ENCODE measurements around the gene CREBRF. TPM values are rescaled to one million over a fixed set of nuclear protein-coding genes. Genes with fewer than 3 reads are reported as not detected.

CREBRF gene, protein sequence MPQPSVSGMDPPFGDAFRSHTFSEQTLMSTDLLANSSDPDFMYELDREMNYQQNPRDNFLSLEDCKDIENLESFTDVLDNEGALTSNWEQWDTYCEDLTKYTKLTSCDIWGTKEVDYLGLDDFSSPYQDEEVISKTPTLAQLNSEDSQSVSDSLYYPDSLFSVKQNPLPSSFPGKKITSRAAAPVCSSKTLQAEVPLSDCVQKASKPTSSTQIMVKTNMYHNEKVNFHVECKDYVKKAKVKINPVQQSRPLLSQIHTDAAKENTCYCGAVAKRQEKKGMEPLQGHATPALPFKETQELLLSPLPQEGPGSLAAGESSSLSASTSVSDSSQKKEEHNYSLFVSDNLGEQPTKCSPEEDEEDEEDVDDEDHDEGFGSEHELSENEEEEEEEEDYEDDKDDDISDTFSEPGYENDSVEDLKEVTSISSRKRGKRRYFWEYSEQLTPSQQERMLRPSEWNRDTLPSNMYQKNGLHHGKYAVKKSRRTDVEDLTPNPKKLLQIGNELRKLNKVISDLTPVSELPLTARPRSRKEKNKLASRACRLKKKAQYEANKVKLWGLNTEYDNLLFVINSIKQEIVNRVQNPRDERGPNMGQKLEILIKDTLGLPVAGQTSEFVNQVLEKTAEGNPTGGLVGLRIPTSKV
- 10 to 100 TPM; 12.2 to 12.7 TPM for total RNA-seq
- 10.2 TPM for polyA plus RNA-seq (2013, experiment 1 of 2)
- 7.8 TPM for polyA plus RNA-seq (2013, experiment 2 of 2)
- long read RNA-seq, experiment 1, partial matches to known transcripts = 3 of 3 reads
- long read RNA-seq, experiment 1, other reads (novel, unspliced or antisense) = 0 of 3 reads
- long read RNA-seq, experiment 2, full-length matches to known transcripts = 2 of 14 reads
- long read RNA-seq, experiment 2, partial matches to known transcripts = 3 of 14 reads
- long read RNA-seq, experiment 2, other reads (novel, unspliced or antisense) = 9 of 14 reads
- long read RNA-seq, experiment 3, partial matches to known transcripts = 1 of 6 reads
- long read RNA-seq, experiment 3, other reads (novel, unspliced or antisense) = 5 of 6 reads
- long read RNA-seq, experiment 4, full-length matches to known transcripts = 1 of 4 reads
- long read RNA-seq, experiment 4, partial matches to known transcripts = 3 of 4 reads
- long read RNA-seq, experiment 4, other reads (novel, unspliced or antisense) = 0 of 4 reads

DNA sequence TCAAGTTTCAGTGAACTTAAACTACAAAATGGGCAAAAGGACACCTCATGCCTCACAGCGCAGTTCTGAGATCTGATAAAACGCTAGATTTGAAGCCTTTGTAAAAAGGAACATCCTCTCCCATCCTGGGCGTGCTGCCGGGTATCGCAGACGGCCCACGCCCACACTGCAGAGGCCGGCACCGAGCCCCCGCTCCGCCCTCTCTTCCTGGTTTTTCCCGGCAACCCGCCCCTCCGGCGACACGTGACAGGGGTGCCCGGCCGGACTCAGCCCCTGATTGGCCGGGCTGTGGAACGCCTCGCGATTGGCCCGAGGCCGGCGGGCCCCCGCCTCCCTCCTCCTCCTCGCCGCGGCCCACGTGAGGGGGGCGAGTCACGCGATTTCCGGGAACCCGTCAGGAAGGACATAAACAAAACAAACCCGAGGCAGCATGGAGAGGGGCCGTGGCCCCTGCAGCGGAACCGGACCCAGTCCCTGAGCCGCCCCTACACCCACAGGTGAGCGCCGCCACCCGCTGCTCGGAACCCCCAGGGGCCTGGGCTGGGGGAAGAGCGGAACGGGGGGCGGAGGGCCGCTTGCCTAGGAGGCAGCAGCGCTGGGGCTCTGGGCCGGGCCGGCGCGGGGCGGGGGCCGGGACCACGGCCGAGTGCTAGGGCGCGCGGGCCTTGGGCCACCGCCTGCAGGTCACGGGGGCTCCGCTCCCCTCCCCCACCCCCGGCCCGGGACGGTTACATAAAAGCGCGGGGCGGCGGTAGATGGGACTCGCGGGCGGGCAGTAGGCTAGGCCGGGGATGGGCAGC is at the start of gene CREBRF:
TSS of gene CREBRF (plus strand) at position 370 of the 800 bp plus-strand sequence. CDS start 24,424 bp downstream, outside the sequence.
- 0% methylated on average over 2 to 74 of the region's 74 CpGs for WGBS, 2 experiments (ENCODE audit: insufficient coverage in 1 of 2, insufficient read length in 1 of 2)
- peak within 1 kb of the TSS; percentile 99 for H3K27ac Mint-ChIP-seq
- Histone ChIP-seq H3K4me3 (ENCODE audit: low read length) (peak within 1 kb of the TSS; percentile 96), H3K36me3 (ENCODE audit: control insufficient read depth, insufficient read depth, low read length) (no peaks in the 10 kb centered on the region), H3K9ac (ENCODE audit: extremely low read depth, low read length, poor library complexity, severe bottlenecking) (peak within 1 kb of the TSS; percentile 76), H3K27ac (ENCODE audit: low read depth, low read length) (peak within 1 kb of the TSS; percentile 92), H3K9me3 (ENCODE audit: control insufficient read depth, low read length) (no peaks in the 10 kb centered on the region), H3K27me3 (ENCODE audit: control insufficient read depth, insufficient read depth, low read length, poor library complexity, severe bottlenecking) (no peaks in the 10 kb centered on the region), H3K4me1 (ENCODE audit: control insufficient read depth, insufficient read depth, low read length) (no peaks in the 10 kb centered on the region)
- peaks cover 12% of the 10 kb centered on the region for H3K4me1 Mint-ChIP-seq
- peak within 1 kb of the TSS; percentile 87 for H3K4me3 Mint-ChIP-seq
- peaks cover 8% of the 10 kb centered on the region for H3K27me3 Mint-ChIP-seq (ENCODE audit: insufficient read depth)
- TF ChIP-seq, protein P1, sequence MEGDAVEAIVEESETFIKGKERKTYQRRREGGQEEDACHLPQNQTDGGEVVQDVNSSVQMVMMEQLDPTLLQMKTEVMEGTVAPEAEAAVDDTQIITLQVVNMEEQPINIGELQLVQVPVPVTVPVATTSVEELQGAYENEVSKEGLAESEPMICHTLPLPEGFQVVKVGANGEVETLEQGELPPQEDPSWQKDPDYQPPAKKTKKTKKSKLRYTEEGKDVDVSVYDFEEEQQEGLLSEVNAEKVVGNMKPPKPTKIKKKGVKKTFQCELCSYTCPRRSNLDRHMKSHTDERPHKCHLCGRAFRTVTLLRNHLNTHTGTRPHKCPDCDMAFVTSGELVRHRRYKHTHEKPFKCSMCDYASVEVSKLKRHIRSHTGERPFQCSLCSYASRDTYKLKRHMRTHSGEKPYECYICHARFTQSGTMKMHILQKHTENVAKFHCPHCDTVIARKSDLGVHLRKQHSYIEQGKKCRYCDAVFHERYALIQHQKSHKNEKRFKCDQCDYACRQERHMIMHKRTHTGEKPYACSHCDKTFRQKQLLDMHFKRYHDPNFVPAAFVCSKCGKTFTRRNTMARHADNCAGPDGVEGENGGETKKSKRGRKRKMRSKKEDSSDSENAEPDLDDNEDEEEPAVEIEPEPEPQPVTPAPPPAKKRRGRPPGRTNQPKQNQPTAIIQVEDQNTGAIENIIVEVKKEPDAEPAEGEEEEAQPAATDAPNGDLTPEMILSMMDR (conservative IDR thresholded peaks at IDR 0.05) = no peak
- peaks cover 4% of the 10 kb centered on the region for H3K36me3 Mint-ChIP-seq (ENCODE audit: low read depth)
- H3K9me3 Mint-ChIP-seq = no peaks in the 10 kb centered on the region
- peak; percentile 98 for DNase-seq

DNA sequence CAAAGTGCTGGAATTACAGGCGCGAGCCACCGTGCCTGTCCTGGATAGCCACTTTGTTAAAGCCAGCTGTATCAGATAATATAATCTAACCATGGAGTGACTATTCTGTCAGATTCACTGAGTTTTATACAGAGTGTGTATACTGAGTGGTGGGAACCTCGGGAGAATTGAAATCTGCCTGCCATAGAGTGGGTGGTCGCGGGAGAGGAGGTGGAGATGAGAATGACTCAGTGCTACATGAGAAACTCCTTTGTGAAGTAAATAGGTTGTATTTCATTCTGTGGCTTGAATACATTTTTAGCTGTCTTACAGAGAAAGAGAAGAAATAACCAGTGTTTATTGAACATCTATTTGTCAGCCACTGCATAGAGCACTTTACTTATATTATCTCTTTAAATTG is 46.1 kb upstream of the CREBRF start:
- Histone ChIP-seq H3K9ac (ENCODE audit: extremely low read depth, low read length, poor library complexity, severe bottlenecking) (no peak overlapping the region), H3K36me3 (ENCODE audit: control insufficient read depth, insufficient read depth, low read length) (peaks cover 23% of the 10 kb centered on the region), H3K27ac (ENCODE audit: low read depth, low read length) (no peak overlapping the region), H3K9me3 (ENCODE audit: control insufficient read depth, low read length) (no peaks in the 10 kb centered on the region), H3K4me1 (ENCODE audit: control insufficient read depth, insufficient read depth, low read length) (peaks cover 7% of the 10 kb centered on the region), H3K4me3 (ENCODE audit: low read length) (no peak overlapping the region), H3K27me3 (ENCODE audit: control insufficient read depth, insufficient read depth, low read length, poor library complexity, severe bottlenecking) (no peaks in the 10 kb centered on the region)
- no peak for DNase-seq
- no peak overlapping the region for H3K4me3 Mint-ChIP-seq
- WGBS, 2 experiments (ENCODE audit: insufficient coverage in 1 of 2, insufficient read length in 1 of 2) = 77 to 78% methylated on average over 5 to 6 of the region's 6 CpGs
- TF ChIP-seq, protein P1 (conservative IDR thresholded peaks at IDR 0.05) = no peak
- peaks cover 13% of the 10 kb centered on the region for H3K36me3 Mint-ChIP-seq (ENCODE audit: low read depth)
- peak overlapping the region; percentile 50 for H3K27ac Mint-ChIP-seq
- no peaks in the 10 kb centered on the region for H3K27me3 Mint-ChIP-seq (ENCODE audit: insufficient read depth)
- H3K4me1 Mint-ChIP-seq = peaks cover 2% of the 10 kb centered on the region
- H3K9me3 Mint-ChIP-seq = no peaks in the 10 kb centered on the region

Measured in endodermal cell (in vitro differentiated cells).